GM12892 (cell line): ENCODE results near the gene IGF2BP3.

ENCODE experiments used
- DNase-seq: peaks from one replicate; pipeline ENCODE4 v3.0.0; 2011; ENCODE audit not compliant: insufficient read length
- FAIRE-seq: peaks from 2 replicates; lab custom pipeline; 2011; peaks lifted over from hg19 to GRCh38; lab: Jason Lieb, UNC
- POLR2A ChIP-seq: IDR thresholded peaks from 2 replicates; pipeline ENCODE4 v1.6.1; 2011; ENCODE audit warnings: low read depth, low read length, control low read depth
- POLR2AphosphoS5 ChIP-seq: IDR thresholded peaks from 2 replicates; pipeline ENCODE4 v1.6.1; 2011; ENCODE audit warnings: low read depth, low read length, control low read depth
- TAF1 ChIP-seq: IDR thresholded peaks from 2 replicates; pipeline ENCODE4 v1.6.1; 2011; ENCODE audit warnings: low read depth, mild to moderate bottlenecking, control low read depth, low read length, borderline replicate concordance

The IGF2BP3 gene

DNA sequence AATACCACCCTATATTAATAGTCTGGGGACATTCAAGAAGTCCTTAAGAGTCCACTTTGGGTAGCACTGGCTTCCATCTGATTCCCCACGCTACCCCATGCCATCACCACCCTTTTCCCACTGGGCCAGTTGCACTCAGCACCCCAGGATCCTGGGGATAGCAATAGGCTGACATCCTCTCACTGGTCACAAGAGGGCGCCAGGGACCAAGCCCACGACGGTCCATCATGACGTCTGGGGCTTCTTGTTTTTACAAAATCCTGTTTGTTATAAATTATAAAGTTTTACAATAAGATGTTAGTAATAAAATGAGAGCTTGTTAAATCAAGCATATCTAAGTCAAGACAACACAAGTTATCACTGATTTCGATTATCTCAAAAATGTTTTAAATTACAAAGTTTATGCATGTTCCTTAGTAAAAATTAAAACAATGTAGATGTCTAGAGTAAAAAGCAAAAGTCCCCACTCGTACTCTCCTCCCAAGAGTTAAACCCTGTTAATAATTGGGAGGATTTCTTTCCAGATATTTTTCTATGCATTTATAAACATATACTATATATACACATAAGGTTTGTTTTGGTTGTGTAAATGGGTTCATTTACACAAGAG lies 208.3 kb downstream of the IGF2BP3 start:
- no peak for TF ChIP-seq POLR2AphosphoS5
- TF ChIP-seq TAF1 = no peak
- TF ChIP-seq POLR2A = no peak
- peak; percentile 85 for FAIRE-seq
- DNase-seq = peak; percentile 56

DNA sequence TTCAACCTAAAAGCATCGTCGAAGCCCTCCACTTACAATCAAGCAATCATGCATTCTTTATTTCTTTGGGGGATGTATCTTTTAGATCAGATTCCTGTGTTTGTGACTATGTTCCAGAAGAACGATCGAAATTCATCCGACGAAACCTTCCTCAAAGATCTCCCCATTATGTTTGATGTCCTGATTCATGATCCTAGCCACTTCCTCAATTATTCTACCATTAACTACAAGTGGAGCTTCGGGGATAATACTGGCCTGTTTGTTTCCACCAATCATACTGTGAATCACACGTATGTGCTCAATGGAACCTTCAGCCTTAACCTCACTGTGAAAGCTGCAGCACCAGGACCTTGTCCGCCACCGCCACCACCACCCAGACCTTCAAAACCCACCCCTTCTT lies 209.9 kb downstream of the IGF2BP3 start:
- DNase-seq (no peak), FAIRE-seq (no peak)
- TF ChIP-seq POLR2AphosphoS5 (no peak), POLR2A (no peak), TAF1 (no peak)
